ENCODE results near the gene MYO15B. TPM values are rescaled to one million over a fixed set of nuclear protein-coding genes. Genes with fewer than 3 reads are reported as not detected.
A peak's percentile ranks its signal among the peaks of the same experiment; 100 is the strongest.

Gene MYO15B
- total and polyA plus RNA-seq, 2 of the 13 experiments (the other 11 are each of a cell fraction or from before 2014, with no cell fraction given) = 2.8 to 8.1 TPM

GRCh38 chr17:75557075-75557851 is 30.3 kb upstream of the MYO15B start (continued):
- TF ChIP-seq ZNF576 (CRISPR knock-in tag; IDR thresholded peaks at IDR 0.05) = no peak
- TF ChIP-seq POLR2AphosphoS5 (IDR thresholded peaks at IDR 0.05; ENCODE audit: low read depth, low read length) = peak; percentile 72; the same call in 1 of the 2 replicates
- TF ChIP-seq ZSCAN30 (CRISPR knock-in tag; IDR thresholded peaks at IDR 0.05) = no peak
- TF ChIP-seq HDAC2 (CRISPR knock-in tag; IDR thresholded peaks at IDR 0.05) = peak; percentile 92; the same call in 1 of the 2 replicates
- TF ChIP-seq MIXL1 (CRISPR knock-in tag; IDR thresholded peaks at IDR 0.05) = peak; percentile 89; the same call in 1 of the 2 replicates
- peak; percentile 73 for TF ChIP-seq PRDM10 (CRISPR knock-in tag; IDR thresholded peaks at IDR 0.05; ENCODE audit: low read depth)
- peak; percentile 90 for TF ChIP-seq ZNF614 (CRISPR knock-in tag; IDR thresholded peaks at IDR 0.05; ENCODE audit: borderline replicate concordance)
- TF ChIP-seq ZNF598 (CRISPR knock-in tag; IDR thresholded peaks at IDR 0.05; ENCODE audit: borderline replicate concordance) = peak; percentile 90; the same call in 1 of the 2 replicates
- peak; percentile 98 for TF ChIP-seq HNRNPL (IDR thresholded peaks at IDR 0.05; ENCODE audit: low read depth, low read length)
- no peak for TF ChIP-seq BCLAF1 (IDR thresholded peaks at IDR 0.05)
- TF ChIP-seq NR2F2 (IDR thresholded peaks at IDR 0.05; ENCODE audit: borderline replicate concordance, low read depth) = peak; percentile 67
- no peak for TF ChIP-seq ZNF720 (CRISPR knock-in tag; IDR thresholded peaks at IDR 0.05)
- TF ChIP-seq MTA3 (CRISPR knock-in tag; IDR thresholded peaks at IDR 0.05) = no peak
- no peak for TF ChIP-seq KLF9 (CRISPR knock-in tag; IDR thresholded peaks at IDR 0.05; ENCODE audit: low read depth)
- peak; percentile 74; the same call in 1 of the 2 replicates for TF ChIP-seq BRD4 (CRISPR knock-in tag; IDR thresholded peaks at IDR 0.05)
- peak; percentile 90 for TF ChIP-seq BRF2 (CRISPR knock-in tag; IDR thresholded peaks at IDR 0.05)
- no peak for TF ChIP-seq NBN (conservative IDR thresholded peaks at IDR 0.05)
- 0 out of 2 replicates have a peak, but pooled peaks have one; percentile 58 for TF ChIP-seq ZNF224 (CRISPR knock-in tag; IDR thresholded peaks at IDR 0.05)
- peak; percentile 98 for TF ChIP-seq ZNF350 (CRISPR knock-in tag; IDR thresholded peaks at IDR 0.05; ENCODE audit: borderline replicate concordance, low read depth)

Data from HepG2 (cell line).